Bone marrow (tissue), 2 donors: ENCODE measurements around the gene MBD3L5.
"Not testable (repeated sequence)": the region's sequence is repeated elsewhere in the genome, so short reads cannot be mapped to it uniquely, and the experiment has no call there.

Experiments used
- DNase-seq, 2 donors: peaks; one replicate each; lab custom pipeline; 2025; lab: John Stamatoyannopoulos, UW

Gene MBD3L5

DNA sequence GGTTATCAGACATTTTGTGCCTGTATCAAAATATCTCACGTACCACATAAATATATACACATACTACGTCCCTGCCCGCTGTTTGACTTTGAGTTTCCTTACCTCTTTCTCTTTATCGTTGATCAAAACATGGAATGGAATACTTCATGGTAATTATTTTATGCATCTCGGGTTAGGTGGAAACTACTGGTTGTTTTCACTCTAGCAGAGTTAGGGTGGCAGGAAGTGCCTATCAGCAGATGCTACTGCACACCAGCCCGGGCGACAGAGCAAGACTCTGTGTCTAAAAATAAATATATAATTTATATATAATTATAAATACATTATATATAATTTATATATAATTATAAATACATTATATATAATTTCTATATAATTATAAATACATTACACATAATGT lies 22.5 kb downstream of the MBD3L5 start:
- not testable (repeated sequence) for DNase-seq

GRCh38 chr19:7054635-7055368 lies 24.4 kb downstream of the MBD3L5 start:
- DNase-seq, result not testable (repeated sequence)

- DNase-seq, result not testable (repeated sequence)
Measured at GRCh38 chr19:7055679-7056078, 25.3 kb downstream of the MBD3L5 start.

DNA sequence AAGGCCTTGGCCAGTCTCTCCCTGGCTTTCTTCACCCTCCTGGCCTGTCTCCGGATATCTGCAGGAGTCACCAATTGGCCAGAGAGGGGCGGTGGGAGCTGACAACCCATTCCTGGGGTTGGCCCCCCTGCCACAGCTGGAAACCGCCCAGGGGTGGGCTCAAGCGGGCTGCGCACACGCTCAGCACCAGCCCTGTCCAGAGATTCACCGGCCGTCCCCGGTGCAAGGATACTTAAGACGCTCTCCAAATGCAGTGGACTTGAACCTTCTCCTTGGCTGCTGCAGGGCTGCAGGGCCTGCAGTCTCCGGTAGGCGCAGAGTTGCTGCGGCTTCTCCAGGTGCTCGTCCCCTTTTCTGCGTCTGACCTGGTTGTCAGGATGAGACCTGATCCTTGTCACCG lies 26.0 kb downstream of the MBD3L5 start:
- DNase-seq, result not testable (repeated sequence)

DNA sequence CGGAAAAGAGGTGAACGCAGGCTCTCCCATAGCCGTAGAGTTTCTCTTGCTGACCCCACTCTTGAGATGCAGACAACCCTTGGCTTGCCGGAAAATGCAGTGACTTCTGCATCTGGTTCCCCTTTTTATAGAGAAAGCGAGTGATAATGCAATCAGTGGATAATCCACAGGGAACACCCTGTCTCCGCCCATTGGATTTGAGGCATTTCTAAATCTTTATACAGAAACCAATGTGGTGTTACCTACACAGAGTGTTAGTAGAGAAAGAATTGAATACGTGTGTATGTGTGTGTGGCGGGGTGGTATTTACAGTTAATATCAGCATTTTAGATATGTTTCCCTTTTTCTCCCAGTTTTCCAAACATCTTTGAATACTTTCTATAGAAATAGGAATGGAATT lies 28.2 kb downstream of the MBD3L5 start, which contains the start of gene MBD3L3:
MBD3L3 (minus strand) TSS at position 101 of the 400 bp plus-strand sequence; CDS start at position 30, 71 bp downstream.
- DNase-seq, result not testable (repeated sequence)

- DNase-seq, result not testable (repeated sequence)
Measured at GRCh38 chr19:7059977-7060376, 29.6 kb downstream of the MBD3L5 start.

DNA sequence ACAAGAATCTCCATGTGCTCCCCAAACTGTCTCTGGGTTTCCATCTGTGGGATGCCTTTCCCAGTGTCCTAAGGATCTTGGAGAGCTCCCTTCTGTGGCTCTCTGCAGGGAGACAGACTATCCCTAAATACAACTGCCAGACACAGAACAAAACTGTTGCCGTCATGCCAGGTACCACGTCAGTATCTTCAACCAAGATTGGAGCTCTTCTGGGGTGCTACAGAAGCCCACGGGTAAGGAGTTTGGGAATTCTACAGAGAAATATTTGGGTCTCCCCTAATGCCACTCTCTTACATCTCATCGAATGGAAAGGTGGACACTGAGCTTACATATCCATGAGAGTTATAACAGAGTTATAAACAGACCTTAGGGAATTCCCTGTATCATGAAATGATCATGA lies 33.0 kb downstream of the MBD3L5 start:
- no peak for DNase-seq

DNA sequence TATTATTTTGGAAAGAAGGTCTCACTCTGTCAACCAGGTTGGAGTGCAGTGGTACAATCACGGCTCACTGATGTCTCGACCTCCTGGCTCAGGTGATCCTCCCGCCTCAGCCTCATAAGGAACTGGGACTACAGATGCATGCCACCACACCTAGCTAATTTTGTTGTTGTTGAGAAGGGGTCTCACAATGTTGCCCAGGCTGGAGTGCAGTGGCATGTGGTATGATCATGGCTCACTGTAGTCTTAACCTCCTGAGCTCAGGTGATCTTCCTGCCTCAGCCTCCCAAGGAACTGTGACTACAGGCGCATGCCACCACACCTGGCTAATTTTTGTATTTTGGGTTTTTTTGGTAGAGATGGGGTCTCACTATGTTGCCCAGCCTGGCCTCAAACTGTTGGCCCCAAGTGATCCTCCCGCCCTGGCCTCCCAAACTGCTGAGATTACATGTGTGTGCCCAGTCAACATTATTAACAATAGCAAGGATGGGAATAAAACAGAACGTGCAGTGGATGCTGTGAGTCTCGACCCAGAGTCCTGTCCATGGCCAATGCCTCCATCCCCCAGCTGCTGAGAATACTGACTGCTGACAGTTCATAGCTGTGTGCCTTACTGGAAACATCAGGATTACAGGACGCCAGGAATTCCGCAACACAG lies 33.5 kb downstream of the MBD3L5 start:
- no peak for DNase-seq

- not testable (repeated sequence) for DNase-seq
Measured at GRCh38 chr19:7067122-7067521, 36.7 kb downstream of the MBD3L5 start.

GRCh38 chr19:7067716-7068115 lies 37.3 kb downstream of the MBD3L5 start:
- no peak for DNase-seq

DNA sequence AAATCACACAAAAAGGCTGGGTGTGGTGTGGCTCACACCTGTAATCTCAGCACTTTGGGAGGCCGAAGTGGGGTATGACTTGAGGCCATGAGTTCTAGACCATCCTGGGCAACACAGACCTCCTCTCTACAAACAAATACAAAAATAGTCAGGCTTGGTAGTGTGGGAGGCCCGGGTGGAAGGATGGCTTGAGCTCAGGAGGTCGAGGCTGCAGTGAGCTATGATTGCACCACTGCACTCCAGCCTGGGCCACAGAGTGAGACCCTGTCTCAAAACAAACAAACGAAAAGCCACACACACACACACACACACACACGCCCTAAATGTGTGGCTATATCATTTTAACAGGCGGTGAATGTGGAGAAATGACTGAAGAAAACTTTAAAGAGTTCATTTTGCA lies 38.2 kb downstream of the MBD3L5 start:
- no peak for DNase-seq

DNA sequence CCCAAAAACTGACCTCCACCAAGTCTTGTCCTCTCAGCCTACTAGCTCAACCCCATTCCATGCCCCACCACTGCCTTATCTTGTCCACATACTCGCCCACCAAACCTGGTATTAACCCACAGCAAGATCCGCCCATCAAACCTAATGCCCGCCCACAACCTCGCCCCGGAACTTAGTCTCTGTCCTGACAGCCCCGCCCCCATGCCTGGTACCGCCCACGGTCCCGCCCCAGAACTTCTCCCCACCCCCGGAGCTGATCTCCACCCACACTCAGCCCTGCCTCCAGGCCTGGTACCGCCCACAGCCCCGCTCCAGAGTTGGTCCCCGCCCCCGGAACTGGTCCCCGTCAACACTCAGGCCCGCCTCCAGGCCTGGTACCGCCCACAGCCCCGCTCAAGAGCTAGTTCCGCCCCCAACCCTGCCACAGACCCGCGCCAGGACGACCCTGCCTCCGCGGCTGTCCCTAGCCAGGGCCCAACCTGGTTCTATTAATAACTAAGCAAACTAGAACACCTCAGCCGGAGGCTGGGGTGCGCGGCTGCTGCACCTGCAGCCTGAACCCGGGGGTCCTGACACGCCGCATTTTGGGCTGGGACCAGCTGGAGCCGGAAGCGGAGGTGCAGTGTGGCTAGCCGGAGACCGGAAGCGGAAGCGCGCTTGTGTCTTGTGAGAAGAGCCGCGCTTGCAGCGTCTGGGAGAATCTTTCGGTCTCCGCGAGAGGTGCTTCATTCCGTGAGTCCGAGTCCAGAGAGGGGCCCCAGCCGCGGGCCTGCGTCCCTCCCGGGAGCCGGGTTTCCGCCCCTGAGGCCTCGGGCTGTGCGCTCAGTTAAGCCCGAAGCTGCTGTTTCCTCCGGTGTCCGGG lies 38.9 kb downstream of the MBD3L5 start, which contains the start of gene ZNF557:
ZNF557 (plus strand) TSS at position 662 of the 862 bp plus-strand sequence. CDS start 5,372 bp downstream, outside the sequence.
- peak; percentile 95 to 96 for DNase-seq

DNA sequence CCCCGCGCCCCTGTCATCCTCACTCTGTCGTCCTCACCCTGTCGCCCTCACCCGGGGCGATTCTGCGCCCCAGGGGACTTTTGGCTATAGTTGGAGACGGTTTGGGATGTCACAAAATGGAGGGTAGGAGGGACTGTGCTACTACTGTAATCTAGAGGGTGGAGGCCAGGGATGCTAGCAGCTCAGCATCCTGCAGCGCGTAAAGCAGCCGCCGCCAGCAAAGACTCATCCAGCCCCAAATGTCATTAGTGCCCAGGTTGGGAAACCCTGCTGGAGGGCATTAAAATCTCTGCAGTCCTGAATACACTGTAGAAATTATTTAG lies 39.5 kb downstream of the MBD3L5 start:
- DNase-seq, result no peak

DNA sequence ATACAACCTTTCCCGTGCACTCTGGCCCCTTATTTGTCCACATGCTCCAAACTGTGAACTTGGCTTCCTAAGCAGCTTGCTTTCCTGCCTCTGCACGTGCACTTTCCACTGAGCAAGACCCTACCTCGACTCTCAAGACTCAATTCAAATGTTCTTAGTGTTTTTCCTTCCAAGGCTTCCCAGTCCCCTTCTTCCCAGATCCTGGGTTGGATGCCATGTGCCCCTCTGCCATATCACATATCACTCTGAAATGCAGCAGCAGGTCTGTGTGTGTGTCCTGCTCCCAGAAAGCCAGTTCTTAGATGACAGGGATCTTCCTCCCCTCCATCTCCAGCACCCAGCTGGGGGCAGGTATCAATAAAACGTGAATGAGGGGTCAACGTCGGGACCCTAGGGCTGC lies 42.2 kb downstream of the MBD3L5 start:
- no peak for DNase-seq

DNA sequence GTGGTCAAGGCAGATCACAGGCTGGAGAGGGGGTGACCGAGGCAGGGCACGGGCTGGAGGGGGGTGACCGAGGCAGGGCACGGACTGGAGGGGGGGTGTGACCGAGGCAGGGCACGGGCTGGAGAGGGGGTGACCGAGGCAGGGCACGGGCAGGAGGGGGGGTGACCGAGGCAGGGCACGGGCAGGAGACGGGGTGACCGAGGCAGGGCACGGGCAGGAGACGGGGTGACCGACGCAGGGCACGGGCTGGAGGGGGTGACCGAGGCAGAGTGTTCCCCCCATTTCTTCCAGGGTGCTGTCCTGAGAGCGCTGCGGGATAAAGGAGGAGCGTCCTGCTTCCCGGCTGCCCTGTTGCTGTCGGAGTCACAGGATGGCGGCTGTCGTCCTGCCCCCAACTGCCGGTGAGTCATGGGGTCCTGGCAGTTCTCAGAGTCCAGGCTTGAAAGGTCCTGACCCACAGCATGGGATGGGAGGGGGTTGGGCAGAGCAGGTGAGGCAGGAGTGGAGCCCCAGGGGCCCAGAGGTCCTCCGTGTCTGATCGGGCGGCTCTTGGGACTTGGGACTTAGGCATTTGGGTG lies 44.4 kb downstream of the MBD3L5 start:
- DNase-seq, result no peak

GRCh38 chr19:7076151-7076550 lies 45.8 kb downstream of the MBD3L5 start:
- no peak for DNase-seq

DNA sequence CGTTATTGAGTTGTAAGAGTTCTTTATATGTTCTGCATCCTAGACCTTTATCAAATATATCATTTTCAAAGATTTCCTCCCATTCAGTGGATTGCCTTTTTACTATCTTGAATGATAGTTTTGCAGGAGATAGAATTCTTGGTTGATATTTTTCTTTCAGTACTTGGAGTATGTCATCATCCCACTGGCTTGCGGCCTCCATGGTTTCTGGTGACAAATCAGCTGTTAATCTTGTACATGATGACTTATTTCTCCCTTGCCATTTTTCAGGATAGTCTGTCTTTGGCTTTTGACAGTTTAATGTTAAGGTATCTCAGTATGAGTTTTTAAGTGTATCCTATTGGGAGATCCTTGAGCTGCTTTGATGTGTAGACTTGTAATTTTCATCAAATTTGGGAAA lies 47.6 kb downstream of the MBD3L5 start:
- no peak for DNase-seq
